Neuronal stem cell (in vitro differentiated cells): ENCODE results near the gene DUSP14.

Experiments used
- DNase-seq: peaks from one replicate; pipeline ENCODE4 v3.0.0-alpha.2; 2013; ENCODE audit warnings: low spot score
- H2AFZ ChIP-seq: one replicate; pipeline ENCODE4 v1.6.1; 2013; ENCODE audit warnings: mild to moderate bottlenecking, low read length, inconsistent platforms
- H2AK5ac ChIP-seq: 2 replicates; pipeline ENCODE4 v1.6.1; 2013; ENCODE audit warnings: low read depth, mild to moderate bottlenecking, inconsistent platforms, low read length, moderate library complexity, mixed read lengths
- H2BK120ac ChIP-seq: 2 replicates; pipeline ENCODE4 v1.6.1; 2013; ENCODE audit warnings: low read depth, mild to moderate bottlenecking, inconsistent platforms, low read length, moderate library complexity, mixed read lengths
- H2BK12ac ChIP-seq: one replicate; pipeline ENCODE4 v1.6.1; 2013; ENCODE audit warnings: low read length, inconsistent platforms
- H2BK15ac ChIP-seq: 2 replicates; pipeline ENCODE4 v1.6.1; 2013; ENCODE audit warnings: mild to moderate bottlenecking, low read length, inconsistent platforms, mixed read lengths
- H2BK5ac ChIP-seq: one replicate; pipeline ENCODE4 v1.6.1; 2013; ENCODE audit warnings: inconsistent platforms, mild to moderate bottlenecking, low read length, moderate library complexity
- H3K14ac ChIP-seq: one replicate; pipeline ENCODE4 v1.6.1; 2013; ENCODE audit warnings: low read length, inconsistent platforms
- H3K18ac ChIP-seq: 2 replicates; pipeline ENCODE4 v1.6.1; 2013; ENCODE audit warnings: low read length, inconsistent platforms
- H3K23ac ChIP-seq: 2 replicates; pipeline ENCODE4 v1.6.1; 2013; ENCODE audit warnings: low read depth, mild to moderate bottlenecking, mixed read lengths, low read length, inconsistent platforms; ENCODE audit not compliant: poor library complexity
- H3K27ac ChIP-seq: replicated peaks from 3 replicates; pipeline ENCODE4 v1.5.1; 2013; ENCODE audit warnings: low read length, inconsistent platforms
- H3K27me3 ChIP-seq, 3 experiments: 2 replicates each; pipeline ENCODE4 v1.6.1; 2013; ENCODE audit warnings: low read length in 3 of 3, mild to moderate bottlenecking in 2 of 3, inconsistent platforms in 1 of 3, low read depth in 1 of 3, mixed read lengths in 1 of 3, moderate library complexity in 1 of 3; ENCODE audit not compliant: control insufficient read depth in 3 of 3, insufficient read depth in 3 of 3
- H3K36me3 ChIP-seq, 2 donors: replicated peaks in 1 of 2; 2 replicates each; pipeline ENCODE4 v1.6.1; 2013; ENCODE audit warnings: low read length in 2 of 2; ENCODE audit not compliant: control insufficient read depth in 2 of 2, insufficient read depth in 2 of 2
- H3K4ac ChIP-seq: 2 replicates; pipeline ENCODE4 v1.6.1; 2013; ENCODE audit warnings: inconsistent platforms, mild to moderate bottlenecking, low read length, moderate library complexity
- H3K4me1 ChIP-seq, 2 donors: 1 replicate in 1 of 2; 2 replicates in 1 of 2; pipeline ENCODE4 v1.6.1; 2013; ENCODE audit warnings: low read length in 2 of 2, low read depth in 1 of 2; ENCODE audit not compliant: control insufficient read depth in 2 of 2, insufficient read depth in 1 of 2
- H3K4me2 ChIP-seq: one replicate; pipeline ENCODE4 v1.6.1; 2013; ENCODE audit warnings: mild to moderate bottlenecking, low read length, inconsistent platforms; ENCODE audit not compliant: insufficient read depth, poor library complexity, severe bottlenecking
- H3K4me3 ChIP-seq, 2 donors: 2 replicates each; pipeline ENCODE4 v1.5.1; 2013; ENCODE audit warnings: low read length in 2 of 2, mild to moderate bottlenecking in 2 of 2, inconsistent platforms in 1 of 2, moderate library complexity in 1 of 2
- H3K79me1 ChIP-seq: one replicate; pipeline ENCODE4 v1.6.1; 2013; ENCODE audit warnings: low read depth, mild to moderate bottlenecking, inconsistent platforms, low read length, moderate library complexity
- H3K9ac ChIP-seq: one replicate; pipeline ENCODE4 v1.6.1; 2013; ENCODE audit warnings: mild to moderate bottlenecking, low read depth, low read length, inconsistent platforms; ENCODE audit not compliant: poor library complexity
- H3K9me3 ChIP-seq, 2 donors: replicated peaks in 1 of 2; 2 replicates each; pipeline versions ENCODE3 to v1.6.1; 2013; ENCODE audit warnings: low read length in 2 of 2, mild to moderate bottlenecking in 2 of 2, inconsistent platforms in 1 of 2, low read depth in 1 of 2, mixed read lengths in 1 of 2, moderate library complexity in 1 of 2; ENCODE audit not compliant: control insufficient read depth in 2 of 2, insufficient read depth in 1 of 2
- H4K8ac ChIP-seq: one replicate; pipeline ENCODE4 v1.6.1; 2013; ENCODE audit warnings: low read depth, mild to moderate bottlenecking, inconsistent platforms, low read length, moderate library complexity
- H4K91ac ChIP-seq: one replicate; pipeline ENCODE4 v1.6.1; 2013; ENCODE audit warnings: low read length, low read depth, mild to moderate bottlenecking, inconsistent platforms; ENCODE audit not compliant: poor library complexity
- WGBS, 2 donors: extraction: QIAGEN DNeasy Blood & Tissue Kit; methylation state at CpG; one replicate each; pipeline ENCODE4 v1.1.7; 2013; ENCODE audit warnings: missing lambda C conversion rate in 2 of 2, mixed read lengths in 1 of 2; ENCODE audit not compliant: insufficient read length in 2 of 2, insufficient replicate concordance in 1 of 2; ENCODE audit errors: extremely low coverage in 2 of 2; 5-methylcytosine and 5-hydroxymethylcytosine counted together

The DUSP14 gene

DNA sequence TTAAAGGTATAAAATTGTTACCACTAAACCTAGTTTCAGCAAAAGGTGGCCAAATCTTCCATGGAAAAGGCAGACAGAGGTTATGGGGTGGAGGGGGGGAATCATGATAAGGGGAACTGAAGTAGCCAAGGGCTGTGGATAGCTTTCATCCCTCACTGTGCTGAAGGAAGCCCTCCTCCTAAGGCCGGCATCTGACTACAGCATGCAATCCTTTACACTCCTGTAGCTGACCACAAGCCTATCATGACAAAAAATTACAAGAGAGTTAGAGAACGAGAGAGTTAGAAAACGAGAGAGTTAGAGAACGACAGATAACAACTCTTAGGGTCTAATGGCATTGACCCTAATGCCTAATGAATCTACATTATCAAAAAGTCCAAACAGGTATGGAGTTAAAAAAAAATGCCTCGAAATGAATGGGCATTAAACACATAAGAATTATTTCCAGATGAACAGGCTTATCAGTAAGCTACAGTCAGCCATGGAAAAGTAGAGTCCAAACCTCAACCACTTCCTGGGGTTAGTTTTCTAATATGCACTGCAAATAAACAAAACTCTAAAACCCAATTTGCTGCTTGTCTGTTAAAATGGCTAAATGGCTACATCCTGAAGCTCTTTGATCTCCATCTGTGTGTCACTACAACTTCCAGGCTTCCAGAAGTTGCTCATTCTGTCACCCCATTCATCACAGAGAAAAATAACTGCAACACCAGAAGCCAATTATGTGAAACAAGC is 29.7 kb downstream of the DUSP14 start:
- no peak overlapping the region for H3K4me2 ChIP-seq
- WGBS, 2 donors, result no CpG with 5 or more reads among the region's 5 CpGs

DNA sequence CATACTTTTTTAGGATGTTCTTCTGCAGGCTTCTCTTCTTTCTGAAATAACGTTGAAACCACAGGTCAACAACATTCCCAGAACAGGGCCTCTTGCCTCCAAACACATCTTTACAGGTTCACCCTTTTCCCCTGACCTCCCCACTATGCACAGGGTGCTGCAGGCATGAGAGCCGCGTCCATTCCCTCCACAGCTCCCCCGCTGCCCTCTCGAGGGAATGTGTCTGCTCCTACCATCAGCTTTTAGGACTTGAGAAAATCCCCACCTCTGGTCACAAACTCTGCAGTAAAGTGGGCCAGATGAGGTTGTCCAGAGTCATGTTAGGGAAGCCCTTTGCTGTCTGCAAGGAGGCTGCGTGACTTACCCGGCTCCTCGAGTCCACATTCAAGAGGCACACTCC is 30.5 kb downstream of the DUSP14 start:
- Histone ChIP-seq H2AK5ac (no peak overlapping the region), H4K91ac (no peak overlapping the region), H2AFZ (no peak overlapping the region), H3K14ac (no peak overlapping the region), H3K23ac (no peak overlapping the region), H3K4me3 (no peak overlapping the region), H4K8ac (no peak overlapping the region), H3K9me3 (no peaks in the 10 kb centered on the region), H3K4ac (no peak overlapping the region), H2BK12ac (no peak overlapping the region), H3K27me3 (no peaks in the 10 kb centered on the region), H2BK15ac (no peak overlapping the region), H3K18ac (no peak overlapping the region), H3K36me3 (peaks cover 16 to 76% of the 10 kb centered on the region in 2 donors), H2BK5ac (no peak overlapping the region), H3K9ac (no peak overlapping the region), H2BK120ac (no peak overlapping the region), H3K27ac (no peak overlapping the region), H3K4me2 (no peak overlapping the region), H3K4me1 (peaks cover 0 to 10% of the 10 kb centered on the region in 2 donors), H3K79me1 (no peaks in the 10 kb centered on the region)
- no peak for DNase-seq
- WGBS, 2 donors, result no CpG with 5 or more reads among the region's 8 CpGs

More for the DNA sequence above, 29.7 kb downstream of the DUSP14 start:
- H2BK120ac ChIP-seq, result no peak overlapping the region
- no peak overlapping the region for H3K9ac ChIP-seq
- H3K18ac ChIP-seq, result no peak overlapping the region
- H2BK5ac ChIP-seq, result no peak overlapping the region
- no peaks in the 10 kb centered on the region for H3K27me3 ChIP-seq
- no peak overlapping the region for H3K4me3 ChIP-seq
- no peak overlapping the region for H2AK5ac ChIP-seq
- no peak for DNase-seq
- H3K36me3 ChIP-seq, result peaks cover 16 to 76% of the 10 kb centered on the region in 2 donors
- H3K79me1 ChIP-seq, result no peaks in the 10 kb centered on the region
- H3K27ac ChIP-seq, result no peak overlapping the region
- H3K9me3 ChIP-seq, result no peaks in the 10 kb centered on the region
- H4K8ac ChIP-seq, result no peak overlapping the region
- no peak overlapping the region for H2BK12ac ChIP-seq
- no peak overlapping the region for H3K23ac ChIP-seq
- H2AFZ ChIP-seq, result no peak overlapping the region
- no peak overlapping the region for H2BK15ac ChIP-seq
- no peak overlapping the region for H4K91ac ChIP-seq
- peaks cover 0 to 10% of the 10 kb centered on the region in 2 donors for H3K4me1 ChIP-seq
- H3K14ac ChIP-seq, result no peak overlapping the region
- H3K4ac ChIP-seq, result no peak overlapping the region

DNA sequence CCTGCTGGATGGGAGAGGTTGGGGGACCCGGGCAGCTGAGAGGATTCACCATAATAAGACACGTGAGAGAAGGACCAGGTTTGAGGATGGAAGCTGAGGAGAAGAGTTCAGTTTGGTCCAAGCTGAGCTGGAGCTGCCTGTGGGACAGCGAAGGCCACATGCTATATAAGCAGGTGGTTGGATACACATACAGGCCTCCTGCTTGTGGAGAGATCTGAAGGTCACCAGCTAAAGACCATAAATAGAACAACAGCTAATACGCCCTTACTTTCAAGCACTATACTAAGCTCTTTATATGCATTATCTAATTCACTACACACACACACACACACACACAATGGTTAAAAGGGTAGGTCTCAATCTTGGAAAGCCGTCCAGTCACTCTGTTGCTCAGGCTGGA is 32.1 kb downstream of the DUSP14 start:
- Histone ChIP-seq H3K9me3 (no peaks in the 10 kb centered on the region), H3K18ac (no peak overlapping the region), H3K27ac (no peak overlapping the region), H3K79me1 (no peaks in the 10 kb centered on the region), H3K14ac (no peak overlapping the region), H2BK120ac (no peak overlapping the region), H4K91ac (no peak overlapping the region), H2BK15ac (no peak overlapping the region), H3K4me1 (no peaks in the 10 kb centered on the region), H3K9ac (no peak overlapping the region), H2BK5ac (no peak overlapping the region), H2AFZ (no peak overlapping the region), H3K27me3 (no peaks in the 10 kb centered on the region), H4K8ac (no peak overlapping the region), H2BK12ac (no peak overlapping the region), H3K36me3 (peaks cover 18 to 84% of the 10 kb centered on the region in 2 donors), H3K4me3 (no peak overlapping the region), H2AK5ac (no peak overlapping the region), H3K23ac (no peak overlapping the region), H3K4ac (no peak overlapping the region), H3K4me2 (no peak overlapping the region)
- DNase-seq, result no peak
- no CpG with 5 or more reads among the region's 5 CpGs for WGBS, 2 donors

DNA sequence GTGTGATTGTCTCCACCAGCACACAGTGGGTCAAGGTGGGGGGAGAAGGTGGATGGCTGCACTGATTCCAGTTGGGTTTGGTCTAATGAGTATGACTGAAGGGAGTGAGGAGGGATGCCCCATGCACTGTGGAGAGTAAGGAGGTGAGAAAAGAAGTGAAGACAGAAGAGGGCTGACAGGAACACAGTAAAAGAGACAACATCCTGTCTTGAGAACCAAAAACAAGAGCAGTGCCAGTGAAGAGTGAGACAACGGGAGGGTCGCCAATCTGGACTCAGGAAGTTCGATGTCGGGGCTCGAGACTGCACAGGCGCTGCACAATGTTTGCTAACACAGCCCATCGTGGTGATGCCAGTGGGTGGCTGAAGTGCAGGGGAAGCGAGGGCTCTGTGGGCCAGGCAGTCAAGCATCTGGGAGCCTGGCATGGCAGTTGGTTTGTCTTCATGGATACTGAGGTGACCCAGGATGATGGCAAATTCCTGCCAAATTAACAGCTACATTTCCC is 34.1 kb downstream of the DUSP14 start:
- no peaks in the 10 kb centered on the region for H3K27me3 ChIP-seq
- H3K4me2 ChIP-seq, result no peak overlapping the region
- H2AK5ac ChIP-seq, result no peak overlapping the region
- H4K91ac ChIP-seq, result no peak overlapping the region
- H3K4ac ChIP-seq, result no peak overlapping the region
- H2AFZ ChIP-seq, result no peak overlapping the region
- no peak overlapping the region for H3K27ac ChIP-seq
- no peak overlapping the region for H2BK120ac ChIP-seq
- H3K14ac ChIP-seq, result no peak overlapping the region
- H2BK12ac ChIP-seq, result no peak overlapping the region
- H3K36me3 ChIP-seq, result peaks cover 11 to 84% of the 10 kb centered on the region in 2 donors
- no peak overlapping the region for H3K9ac ChIP-seq
- H3K23ac ChIP-seq, result no peak overlapping the region
- no peaks in the 10 kb centered on the region for H3K79me1 ChIP-seq
- H4K8ac ChIP-seq, result no peak overlapping the region
- no CpG with 5 or more reads among the region's 8 CpGs for WGBS, 2 donors
- DNase-seq, result no peak
- no peak overlapping the region for H2BK5ac ChIP-seq
- no peak overlapping the region for H3K18ac ChIP-seq
- no peaks in the 10 kb centered on the region for H3K4me1 ChIP-seq
- H3K9me3 ChIP-seq, result no peaks in the 10 kb centered on the region
- H2BK15ac ChIP-seq, result no peak overlapping the region
- no peak overlapping the region for H3K4me3 ChIP-seq
